ENCODE data around the gene LHX4. TPM values are rescaled to one million over a fixed set of nuclear protein-coding genes. Genes with fewer than 3 reads are reported as not detected.

LHX4 gene
- total and polyA plus RNA-seq, 10 of the 15 experiments (the other 5 are each of a cell fraction or from before 2014, with no cell fraction given), result 0.05 to 0.80 (median 0.32) TPM; not detected in 6

GRCh38 chr1:180249725-180250498, 19.8 kb downstream of the LHX4 start:
- 80% methylated on average over 13 of the region's 13 CpGs for WGBS (ENCODE audit: insufficient coverage, insufficient replicate concordance, low lambda C conversion rate, missing lambda C conversion rate)
- no peak overlapping the region for H3K4me2 ChIP-seq (ENCODE audit: control insufficient read depth, insufficient read depth)
- ChIA-PET CTCF (interaction anchor here (0.8 to 1.0 kb wide), 3 partner anchors 11 to 289 kb away, joined by 3 to 5 read pairs (median 4); no protein-coding TSS in a partner anchor), RAD21 (ENCODE audit: unreplicated experiment) (no interaction called here), SMC1A (ENCODE audit: uncharacterized antibody, unreplicated experiment) (interaction anchor here (0.9 kb wide), 1 partner anchor 228 kb away, joined by 3 read pairs; no protein-coding TSS in a partner anchor), POLR2A (no interaction called here)
- ATAC-seq (no peak), DNase-seq (ENCODE audit: low read depth, low spot score) (no peak), FAIRE-seq (no peak)
- no peak overlapping the region for H3K4me3 ChIP-seq
- H3K4me1 ChIP-seq (ENCODE audit: control insufficient read depth, insufficient read depth, low read length), result no peaks in the 10 kb centered on the region; the same call in 1 of the 2 replicates
- in situ Hi-C loops (cut with MboI), result loop anchor here (5.0 kb wide), 2 partner anchors 47 to 232 kb away; no protein-coding TSS in a partner anchor
- no peaks in the 10 kb centered on the region for H3K27me3 ChIP-seq (replicated peaks in 1 of 2; ENCODE audit: control insufficient read depth in 2 of 2, insufficient read depth in 2 of 2, low read length in 1 of 2)
- intact Hi-C loops (cut with micrococcal nuclease; ENCODE audit: unreplicated experiment), result no loop called here
- no peaks in the 10 kb centered on the region for H3K36me3 ChIP-seq (ENCODE audit: control insufficient read depth in 2 of 2, insufficient read depth in 2 of 2, low read length in 1 of 2)
- H3K79me2 ChIP-seq (ENCODE audit: control insufficient read depth, insufficient read depth, low read length), result no peaks in the 10 kb centered on the region
- H3K9ac ChIP-seq (ENCODE audit: control insufficient read depth, insufficient read depth, low read length), result no peak overlapping the region
- H3K27ac ChIP-seq (ENCODE audit: control insufficient read depth, insufficient read depth), result no peak overlapping the region
- no TSS peak for BruUV-seq (replicated peaks)
- H2AFZ ChIP-seq (ENCODE audit: control insufficient read depth, low read depth, low read length), result no peak overlapping the region
- H3K9me3 ChIP-seq (replicated peaks; ENCODE audit: control insufficient read depth, insufficient read depth, low read length), result no peaks in the 10 kb centered on the region
- H4K20me1 ChIP-seq (ENCODE audit: control insufficient read depth, insufficient read depth), result no peaks in the 10 kb centered on the region
- TF ChIP-seq TCF3 (IDR thresholded peaks at IDR 0.05; ENCODE audit: borderline replicate concordance, insufficient read depth, low read depth, low read length) (0 out of 2 replicates have a peak, but pooled peaks have one; percentile 13), REST (IDR thresholded peaks at IDR 0.05; ENCODE audit: low read depth, low read length) (no peak), ZBED1 (IDR thresholded peaks at IDR 0.05; ENCODE audit: borderline replicate concordance) (no peak), BCL3 (IDR thresholded peaks at IDR 0.05; ENCODE audit: borderline replicate concordance, insufficient read depth, low read depth, low read length, poor library complexity, severe bottlenecking) (peak; percentile 94), PBX3 (IDR thresholded peaks at IDR 0.05; ENCODE audit: insufficient replicate concordance, low read depth, low read length) (peak; percentile 21)
